Measurements from ENCODE around the gene CRYGD.

The CRYGD gene

DNA sequence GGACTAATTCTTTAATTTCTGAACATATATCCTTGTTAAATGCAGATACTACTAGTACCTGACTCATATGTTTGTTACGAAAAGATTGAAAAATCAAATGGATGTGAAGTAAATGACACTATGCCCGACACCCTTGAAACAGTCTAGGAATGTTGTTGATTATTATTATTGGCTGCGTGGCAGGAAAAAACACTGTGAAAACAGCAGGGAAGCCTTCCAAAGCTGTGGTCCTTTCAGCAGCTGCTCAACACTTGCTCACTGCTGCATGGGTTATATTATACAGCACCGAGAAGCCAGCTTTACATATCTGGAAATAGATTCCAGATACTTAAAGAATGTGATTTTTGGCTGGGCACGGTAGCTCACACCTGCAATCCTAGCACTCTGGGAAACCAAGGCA is 26.5 kb downstream of the CRYGD start:
- TF ChIP-seq, protein P1, sequence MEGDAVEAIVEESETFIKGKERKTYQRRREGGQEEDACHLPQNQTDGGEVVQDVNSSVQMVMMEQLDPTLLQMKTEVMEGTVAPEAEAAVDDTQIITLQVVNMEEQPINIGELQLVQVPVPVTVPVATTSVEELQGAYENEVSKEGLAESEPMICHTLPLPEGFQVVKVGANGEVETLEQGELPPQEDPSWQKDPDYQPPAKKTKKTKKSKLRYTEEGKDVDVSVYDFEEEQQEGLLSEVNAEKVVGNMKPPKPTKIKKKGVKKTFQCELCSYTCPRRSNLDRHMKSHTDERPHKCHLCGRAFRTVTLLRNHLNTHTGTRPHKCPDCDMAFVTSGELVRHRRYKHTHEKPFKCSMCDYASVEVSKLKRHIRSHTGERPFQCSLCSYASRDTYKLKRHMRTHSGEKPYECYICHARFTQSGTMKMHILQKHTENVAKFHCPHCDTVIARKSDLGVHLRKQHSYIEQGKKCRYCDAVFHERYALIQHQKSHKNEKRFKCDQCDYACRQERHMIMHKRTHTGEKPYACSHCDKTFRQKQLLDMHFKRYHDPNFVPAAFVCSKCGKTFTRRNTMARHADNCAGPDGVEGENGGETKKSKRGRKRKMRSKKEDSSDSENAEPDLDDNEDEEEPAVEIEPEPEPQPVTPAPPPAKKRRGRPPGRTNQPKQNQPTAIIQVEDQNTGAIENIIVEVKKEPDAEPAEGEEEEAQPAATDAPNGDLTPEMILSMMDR (IDR thresholded peaks at IDR 0.05; ENCODE audit: insufficient read depth, low read depth, low read length, missing control alignments), result no peak
- H3K4me3 ChIP-seq (ENCODE audit: low read depth, low read length), result no peak overlapping the region
- no peak for DNase-seq (ENCODE audit: low read depth)

DNA sequence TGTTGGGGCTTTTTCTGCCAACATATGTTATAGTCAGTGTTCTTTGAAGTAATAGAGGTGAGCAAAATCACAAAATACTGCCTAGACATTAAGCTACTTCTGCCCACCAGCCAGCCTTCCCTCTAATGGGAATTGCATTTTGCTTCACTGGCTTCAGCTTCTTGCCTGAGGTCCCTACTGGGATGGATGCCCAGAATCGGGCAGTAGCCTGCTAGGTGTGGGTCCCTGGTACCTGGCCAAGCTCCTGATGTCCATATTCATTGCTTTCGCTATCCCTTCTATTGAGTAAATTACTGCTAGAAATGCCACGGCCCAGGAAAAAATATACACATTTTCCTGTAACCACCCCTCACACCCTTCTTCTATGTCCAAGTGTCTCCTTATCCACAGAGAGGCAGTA is 27.0 kb downstream of the CRYGD start:
- TF ChIP-seq, protein P1 (IDR thresholded peaks at IDR 0.05; ENCODE audit: insufficient read depth, low read depth, low read length, missing control alignments), result no peak
- H3K4me3 ChIP-seq (ENCODE audit: low read depth, low read length), result no peak overlapping the region
- no peak for DNase-seq (ENCODE audit: low read depth)

DNA sequence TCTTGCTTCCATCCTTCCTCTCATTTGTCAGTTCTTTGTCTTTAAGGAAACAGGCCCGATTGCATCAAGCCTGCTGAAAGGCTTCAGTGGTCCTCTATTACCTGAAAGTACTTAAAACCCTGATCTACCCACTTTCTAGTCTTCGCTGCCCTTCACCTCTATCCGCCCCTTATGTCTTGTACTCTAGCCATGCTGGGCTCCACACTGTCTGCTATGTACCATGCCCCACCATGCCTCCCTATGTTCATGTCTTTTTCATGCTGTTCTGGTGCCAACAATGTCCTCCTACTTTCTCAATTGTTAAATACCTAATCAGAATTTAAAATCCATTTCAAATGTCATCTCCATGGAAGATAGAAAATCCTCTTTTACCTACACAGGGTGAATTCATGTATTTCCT is 28.2 kb downstream of the CRYGD start:
- TF ChIP-seq, protein P1 (IDR thresholded peaks at IDR 0.05; ENCODE audit: insufficient read depth, low read depth, low read length, missing control alignments), result no peak
- no peak for DNase-seq (ENCODE audit: low read depth)
- H3K4me3 ChIP-seq (ENCODE audit: low read depth, low read length), result no peak overlapping the region

DNA sequence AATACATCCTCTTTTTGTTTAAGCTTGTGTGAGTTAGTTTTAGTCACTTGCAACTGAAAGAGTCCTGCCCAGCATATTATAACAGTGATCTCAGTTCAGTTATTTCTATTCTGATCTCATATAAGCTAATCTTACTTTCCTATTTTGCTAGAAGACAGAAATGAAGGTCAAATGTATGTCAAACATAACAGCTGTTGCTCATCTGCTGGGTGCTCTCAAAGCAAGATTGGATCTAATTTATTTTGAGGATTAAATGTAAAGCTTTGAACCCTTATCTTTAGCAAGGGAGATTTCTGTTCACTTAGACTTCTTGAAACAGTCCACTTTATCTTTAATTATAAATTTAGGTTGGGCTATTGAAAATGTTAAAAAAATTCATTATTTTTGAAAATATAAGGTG is 31.2 kb downstream of the CRYGD start:
- no peak overlapping the region for H3K4me3 ChIP-seq (ENCODE audit: low read depth, low read length)
- TF ChIP-seq, protein P1 (IDR thresholded peaks at IDR 0.05; ENCODE audit: insufficient read depth, low read depth, low read length, missing control alignments), result no peak
- DNase-seq (ENCODE audit: low read depth), result no peak

DNA sequence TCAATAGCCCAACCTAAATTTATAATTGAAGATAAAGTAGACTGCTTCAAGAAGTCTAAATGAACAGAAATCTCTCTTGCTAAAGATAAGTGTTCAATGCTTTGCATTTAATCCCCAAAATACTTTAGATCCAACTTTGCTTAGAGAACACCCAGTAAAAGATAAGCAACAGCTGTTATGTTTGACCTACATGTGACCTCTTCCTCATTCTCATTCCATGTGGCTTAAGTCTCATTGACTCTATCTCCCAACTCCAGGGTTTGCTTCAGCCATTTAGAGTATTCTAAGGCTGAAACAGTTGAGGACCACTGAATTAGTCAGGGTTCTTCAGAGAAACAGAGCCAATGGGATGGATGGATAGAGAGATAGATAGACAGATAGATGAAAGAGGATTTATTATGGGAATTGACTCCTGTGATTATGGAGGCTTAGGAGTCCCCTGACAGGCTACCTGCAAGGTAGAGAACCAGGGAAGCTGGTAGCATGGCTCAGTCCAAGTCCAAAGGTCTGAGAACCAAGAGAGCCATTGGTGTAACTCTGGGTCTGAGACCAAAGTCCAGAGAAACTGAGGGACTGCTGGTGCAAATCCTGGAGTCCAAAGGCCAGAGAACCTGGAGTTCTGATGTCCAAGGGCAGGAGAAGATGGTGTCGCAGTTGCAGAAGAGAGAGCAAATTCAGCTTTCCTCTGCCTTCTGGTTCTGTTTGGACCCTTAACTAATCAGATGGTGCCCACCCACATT is 32.1 kb downstream of the CRYGD start:
- TF ChIP-seq, protein P1 (IDR thresholded peaks at IDR 0.05; ENCODE audit: insufficient read depth, low read depth, low read length, missing control alignments), result no peak
- no peak overlapping the region for H3K4me3 ChIP-seq (ENCODE audit: low read depth, low read length)
- DNase-seq (ENCODE audit: low read depth), result no peak

DNA sequence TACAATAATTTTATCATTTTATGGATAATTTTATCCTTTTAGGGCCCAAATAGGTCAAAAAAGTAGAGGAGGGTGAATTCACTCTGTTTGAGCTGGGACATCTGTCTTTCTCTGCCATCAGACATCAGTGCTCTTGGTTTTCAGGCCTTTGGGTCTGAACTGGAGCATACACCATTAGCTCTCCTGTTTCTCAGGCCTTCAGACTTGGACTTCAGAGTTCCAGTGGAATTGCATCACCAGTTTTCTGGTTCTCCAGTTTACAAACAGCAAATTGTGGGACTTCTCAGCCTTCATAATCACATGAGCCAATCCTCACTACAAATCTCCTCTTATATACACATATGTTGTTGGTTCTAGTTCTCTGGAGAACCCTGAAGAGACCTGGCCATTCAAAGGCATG is 33.9 kb downstream of the CRYGD start:
- H3K4me3 ChIP-seq (ENCODE audit: low read depth, low read length), result no peak overlapping the region
- DNase-seq (ENCODE audit: low read depth), result no peak

More for the DNA sequence above, 33.9 kb downstream of the CRYGD start:
- TF ChIP-seq, protein P1 (IDR thresholded peaks at IDR 0.05; ENCODE audit: insufficient read depth, low read depth, low read length, missing control alignments), result no peak
